Tibial artery (tissue), 4 donors: ENCODE measurements around the gene FOSL1.

Experiments
- DNase-seq, 2 donors: peaks; one replicate each; pipeline ENCODE4 v3.0.0-alpha.2; 2019
- H3K27ac ChIP-seq, 2 donors: fragments of 200-600 bp; sonication (generic) in 1 of 2; 1 replicate in 1 of 2; 2 replicates in 1 of 2; pipeline ENCODE4 v1.5.1; 2018 to 2019; ENCODE audit warnings: mild to moderate bottlenecking in 1 of 2
- H3K27me3 ChIP-seq, 2 donors: fragments of 200-600 bp; sonication (generic) in 1 of 2; one replicate each; pipeline versions ENCODE4 v1.5.1 to v1.6.0; 2016 to 2019
- H3K36me3 ChIP-seq, 3 donors: fragments of 200-600 bp; sonication (generic) in 2 of 3; one replicate each; pipeline ENCODE4 v1.5.1; 2016 to 2019; ENCODE audit warnings: mild to moderate bottlenecking in 2 of 3
- H3K4me1 ChIP-seq, 4 donors: fragments of 200-600 bp; sonication (generic) in 2 of 4; 1 replicate in 3 of 4; 2 replicates in 1 of 4; pipeline ENCODE4 v1.5.1; 2016 to 2019
- H3K4me3 ChIP-seq, 2 donors: fragments of 200-600 bp; sonication (generic) in 1 of 2; 1 replicate in 1 of 2; 2 replicates in 1 of 2; pipeline ENCODE4 v1.5.1; 2018 to 2019; ENCODE audit warnings: mild to moderate bottlenecking in 2 of 2
- H3K9me3 ChIP-seq, 3 donors: fragments of 200-600 bp; sonication (generic) in 1 of 3; one replicate each; pipeline ENCODE4 v1.5.1; 2016 to 2019
- CTCF ChIP-seq, 2 experiments: fragments of 200-600 bp in 1 of 2; fragments of 450-650 bp in 1 of 2; IDR thresholded peaks; one replicate each; pipeline ENCODE4 v1.5.1; 2017 to 2019; ENCODE audit warnings: antibody characterized with exemption in 2 of 2, mild to moderate bottlenecking in 1 of 2, moderate library complexity in 1 of 2
- intact Hi-C: fragments of 100-400 bp; cut with DNase I; formaldehyde crosslinking; loops from one replicate; pipeline ENCODE4 v1.15.0; 2023; ENCODE audit warnings: low total_unique reads

Gene FOSL1

GRCh38 chr11:65903068-65903481, 2.9 kb upstream of the FOSL1 start:
- no peak for TF ChIP-seq CTCF (IDR thresholded peaks at IDR 0.05)
- no peaks in the 10 kb centered on the region for H3K9me3 ChIP-seq
- H3K4me3 ChIP-seq = no peak overlapping the region
- H3K27me3 ChIP-seq = no peaks in the 10 kb centered on the region
- no peak for DNase-seq
- H3K4me1 ChIP-seq = peaks cover 0 to 19% (median 15%) of the 10 kb centered on the region in 4 donors
- no peaks in the 10 kb centered on the region for H3K36me3 ChIP-seq
- intact Hi-C loops = no loop called here
- H3K27ac ChIP-seq = no peak overlapping the region

GRCh38 chr11:65900899-65901180, 652 bp upstream of the FOSL1 start:
- intact Hi-C loops = no loop called here
- H3K4me1 ChIP-seq = peaks cover 0 to 19% (median 15%) of the 10 kb centered on the region in 4 donors
- DNase-seq = no peak
- no peaks in the 10 kb centered on the region for H3K27me3 ChIP-seq
- TF ChIP-seq CTCF (IDR thresholded peaks at IDR 0.05) = no peak
- no peaks in the 10 kb centered on the region for H3K9me3 ChIP-seq
- H3K4me3 ChIP-seq = peak overlapping the region; percentile 63
- H3K36me3 ChIP-seq = no peaks in the 10 kb centered on the region
- peak overlapping the region; percentile 63 to 76 for H3K27ac ChIP-seq

- Histone ChIP-seq H3K27ac (peak overlapping the region; percentile 63 to 76), H3K27me3 (no peaks in the 10 kb centered on the region), H3K36me3 (no peaks in the 10 kb centered on the region), H3K4me1 (peaks cover 0 to 19% (median 15%) of the 10 kb centered on the region in 4 donors), H3K4me3 (peak overlapping the region; percentile 63), H3K9me3 (no peaks in the 10 kb centered on the region)
- intact Hi-C loops = no loop called here
- peak; percentile 63 to 87 for DNase-seq
- TF ChIP-seq CTCF (IDR thresholded peaks at IDR 0.05) = no peak
These were observed 648 bp downstream of the FOSL1 start for GRCh38 chr11:65899356-65900124.

GRCh38 chr11:65898656-65899355, 1.4 kb downstream of the FOSL1 start:
- no peak for DNase-seq
- Histone ChIP-seq H3K36me3 (no peaks in the 10 kb centered on the region), H3K27me3 (no peaks in the 10 kb centered on the region), H3K4me3 (peak overlapping the region; percentile 63), H3K27ac (peak overlapping the region; percentile 63 to 76), H3K9me3 (no peaks in the 10 kb centered on the region), H3K4me1 (peaks cover 0 to 21% (median 16%) of the 10 kb centered on the region in 4 donors)
- no peak for TF ChIP-seq CTCF (IDR thresholded peaks at IDR 0.05)
- intact Hi-C loops = no loop called here

- no peak for TF ChIP-seq CTCF (IDR thresholded peaks at IDR 0.05)
- intact Hi-C loops = no loop called here
- peaks cover 3 to 38% (median 34%) of the 10 kb centered on the region in 4 donors for H3K4me1 ChIP-seq
These were observed 3.1 kb downstream of the FOSL1 start for GRCh38 chr11:65897020-65897471.

More at GRCh38 chr11:65897020-65897471, 3.1 kb downstream of the FOSL1 start:
- no peaks in the 10 kb centered on the region for H3K36me3 ChIP-seq
- no peak overlapping the region for H3K4me3 ChIP-seq
- no peak for DNase-seq
- H3K27me3 ChIP-seq = no peaks in the 10 kb centered on the region
- no peaks in the 10 kb centered on the region for H3K9me3 ChIP-seq
- no peak overlapping the region for H3K27ac ChIP-seq
